Panc1 (cell line): Measurements from ENCODE around the gene SPRYD4. TPM values are rescaled to one million over a fixed set of nuclear protein-coding genes. Genes with fewer than 3 reads are reported as not detected.

ENCODE experiments used
- ATAC-seq: fragments of 200-7000 bp; cut with Tn5 transposase; 2 replicates; pipeline ENCODE4 v1.9.1; 2020; ENCODE audit warnings: mild to moderate bottlenecking, moderate library complexity
- BruUV-seq: library from RNA; stranded (reverse); fragments of 400-500 nt; replicated peaks from 2 replicates; lab custom pipeline; 2021; lab: Mats Ljungman, UMichigan
- CTCF ChIA-PET: fragments of 300-600 bp; sonication (Branson Sonifier 250); formaldehyde crosslinking; loops from one replicate; lab custom pipeline; 2022; ENCODE audit warnings: antibody characterized with exemption; lab: Charles Lee
- POLR2A ChIA-PET: fragments of 300-600 bp; sonication (Branson Sonifier 250); formaldehyde crosslinking; loops from one replicate; lab custom pipeline; 2022; ENCODE audit warnings: antibody characterized with exemption; lab: Charles Lee
- DNase-seq: peaks from one replicate; pipeline ENCODE4 v3.0.0-alpha.2; 2010; ENCODE audit warnings: low read depth, low spot score
- H3K27ac ChIP-seq: 2 replicates; pipeline ENCODE4 v1.5.1; 2011; ENCODE audit warnings: mild to moderate bottlenecking, low read length, inconsistent platforms
- H3K27me3 ChIP-seq: fragments of 200-500 bp; sonication (Bioruptor generic); 2 replicates; pipeline ENCODE4 v1.6.0; 2014; ENCODE audit warnings: low read length, inconsistent platforms; ENCODE audit not compliant: control insufficient read depth, insufficient read depth
- H3K36me3 ChIP-seq: fragments of 200-500 bp; sonication (Bioruptor generic); 2 replicates; pipeline ENCODE4 v1.5.1; 2014; ENCODE audit warnings: inconsistent platforms, mild to moderate bottlenecking, low read length, moderate library complexity; ENCODE audit not compliant: control insufficient read depth, insufficient read depth
- H3K4me1 ChIP-seq: 2 replicates; pipeline ENCODE4 v1.5.1; 2011; ENCODE audit warnings: inconsistent platforms, mild to moderate bottlenecking, low read length, moderate library complexity; ENCODE audit not compliant: control insufficient read depth, insufficient read depth
- H3K4me3 ChIP-seq, 2 experiments: 2 replicates each; pipeline ENCODE4 v1.5.1; 2011 to 2012; ENCODE audit warnings: low read depth in 2 of 2, low read length in 2 of 2, mild to moderate bottlenecking in 2 of 2, inconsistent platforms in 1 of 2, moderate library complexity in 1 of 2
- H3K9me3 ChIP-seq: fragments of 200-500 bp; sonication (Bioruptor generic); 2 replicates; pipeline ENCODE4 v1.5.1; 2014; ENCODE audit warnings: low read depth, mild to moderate bottlenecking, inconsistent platforms, low read length, moderate library complexity; ENCODE audit not compliant: control insufficient read depth, insufficient read depth
- POLR2AphosphoS5 ChIP-seq: IDR thresholded peaks from 2 replicates; pipeline ENCODE4 v1.6.1; 2012; ENCODE audit warnings: mild to moderate bottlenecking, low read depth, low read length, moderate library complexity
- SIN3A ChIP-seq: IDR thresholded peaks from 2 replicates; pipeline ENCODE4 v1.6.1; 2012; ENCODE audit warnings: low read depth, mild to moderate bottlenecking, low read length, moderate library complexity, borderline replicate concordance; ENCODE audit not compliant: insufficient read depth
- TCF7L2 ChIP-seq: IDR thresholded peaks from 2 replicates; pipeline ENCODE4 v1.6.1; 2011; ENCODE audit warnings: mild to moderate bottlenecking, low read depth, low read length, inconsistent platforms
- in situ Hi-C: cut with HindIII; loops from 2 replicates; pipeline ENCODE4 v1.10.0; 2016; ENCODE audit warnings: low sequenced_read_pairs, low pct_unique_long_range_greater_than_20kb
- intact Hi-C: fragments of 100-400 bp; cut with micrococcal nuclease; formaldehyde crosslinking; loops from one replicate; pipeline ENCODE4 v1.10.0; 2022; ENCODE audit not compliant: unreplicated experiment
- total RNA-seq: library from RNA; stranded (reverse); gene quantifications from one replicate; pipeline ENCODE4 v1.2.1, GENCODE V29; 2021; ENCODE audit not compliant: unreplicated experiment
- TF ChIP-seq, protein P1 (sequence below): fragments of 450-650 bp; IDR thresholded peaks from 2 replicates; pipeline ENCODE4 v1.5.1; 2017; ENCODE audit warnings: mild to moderate bottlenecking
- TF ChIP-seq, protein P2 (sequence below), 2 experiments: IDR thresholded peaks; 2 replicates each; pipeline ENCODE4 v1.6.1; 2011 to 2012; ENCODE audit warnings: low read depth in 2 of 2, control low read depth in 1 of 2, low read length in 1 of 2, mild to moderate bottlenecking in 1 of 2, moderate library complexity in 1 of 2; ENCODE audit not compliant: insufficient read depth in 1 of 2

The SPRYD4 gene
- total RNA-seq, 1 experiment from 2014 or later, result 3.7 TPM

DNA sequence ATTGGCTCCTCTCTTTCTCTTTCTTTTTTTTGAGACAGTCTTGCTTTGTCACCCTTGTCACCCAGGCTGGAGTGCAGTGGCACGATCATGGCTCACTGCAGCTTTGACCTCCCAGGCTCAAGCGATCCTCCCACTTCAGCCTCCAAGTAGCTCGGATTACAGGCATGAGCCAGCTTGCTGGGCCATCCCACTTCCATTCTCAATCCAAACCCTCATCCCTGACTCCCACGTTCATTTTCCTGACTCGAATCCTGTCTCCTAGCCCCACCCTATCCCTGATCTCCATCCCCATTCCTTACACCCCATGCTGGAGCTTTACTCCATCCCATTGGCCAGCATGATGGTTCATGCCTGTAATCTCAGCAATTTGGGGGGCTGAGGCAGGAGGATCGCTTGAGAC lies 7.8 kb downstream of the SPRYD4 start:
- Histone ChIP-seq H3K27ac (no peak overlapping the region), H3K36me3 (no peaks in the 10 kb centered on the region), H3K4me1 (no peaks in the 10 kb centered on the region; the same call in 1 of the 2 replicates), H3K4me3 (no peak overlapping the region), H3K9me3 (no peaks in the 10 kb centered on the region), H3K27me3 (no peaks in the 10 kb centered on the region)
- ChIA-PET CTCF (no interaction called here), POLR2A (no interaction called here)
- TF ChIP-seq, protein P1, sequence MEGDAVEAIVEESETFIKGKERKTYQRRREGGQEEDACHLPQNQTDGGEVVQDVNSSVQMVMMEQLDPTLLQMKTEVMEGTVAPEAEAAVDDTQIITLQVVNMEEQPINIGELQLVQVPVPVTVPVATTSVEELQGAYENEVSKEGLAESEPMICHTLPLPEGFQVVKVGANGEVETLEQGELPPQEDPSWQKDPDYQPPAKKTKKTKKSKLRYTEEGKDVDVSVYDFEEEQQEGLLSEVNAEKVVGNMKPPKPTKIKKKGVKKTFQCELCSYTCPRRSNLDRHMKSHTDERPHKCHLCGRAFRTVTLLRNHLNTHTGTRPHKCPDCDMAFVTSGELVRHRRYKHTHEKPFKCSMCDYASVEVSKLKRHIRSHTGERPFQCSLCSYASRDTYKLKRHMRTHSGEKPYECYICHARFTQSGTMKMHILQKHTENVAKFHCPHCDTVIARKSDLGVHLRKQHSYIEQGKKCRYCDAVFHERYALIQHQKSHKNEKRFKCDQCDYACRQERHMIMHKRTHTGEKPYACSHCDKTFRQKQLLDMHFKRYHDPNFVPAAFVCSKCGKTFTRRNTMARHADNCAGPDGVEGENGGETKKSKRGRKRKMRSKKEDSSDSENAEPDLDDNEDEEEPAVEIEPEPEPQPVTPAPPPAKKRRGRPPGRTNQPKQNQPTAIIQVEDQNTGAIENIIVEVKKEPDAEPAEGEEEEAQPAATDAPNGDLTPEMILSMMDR, result no peak
- TF ChIP-seq, protein P2, sequence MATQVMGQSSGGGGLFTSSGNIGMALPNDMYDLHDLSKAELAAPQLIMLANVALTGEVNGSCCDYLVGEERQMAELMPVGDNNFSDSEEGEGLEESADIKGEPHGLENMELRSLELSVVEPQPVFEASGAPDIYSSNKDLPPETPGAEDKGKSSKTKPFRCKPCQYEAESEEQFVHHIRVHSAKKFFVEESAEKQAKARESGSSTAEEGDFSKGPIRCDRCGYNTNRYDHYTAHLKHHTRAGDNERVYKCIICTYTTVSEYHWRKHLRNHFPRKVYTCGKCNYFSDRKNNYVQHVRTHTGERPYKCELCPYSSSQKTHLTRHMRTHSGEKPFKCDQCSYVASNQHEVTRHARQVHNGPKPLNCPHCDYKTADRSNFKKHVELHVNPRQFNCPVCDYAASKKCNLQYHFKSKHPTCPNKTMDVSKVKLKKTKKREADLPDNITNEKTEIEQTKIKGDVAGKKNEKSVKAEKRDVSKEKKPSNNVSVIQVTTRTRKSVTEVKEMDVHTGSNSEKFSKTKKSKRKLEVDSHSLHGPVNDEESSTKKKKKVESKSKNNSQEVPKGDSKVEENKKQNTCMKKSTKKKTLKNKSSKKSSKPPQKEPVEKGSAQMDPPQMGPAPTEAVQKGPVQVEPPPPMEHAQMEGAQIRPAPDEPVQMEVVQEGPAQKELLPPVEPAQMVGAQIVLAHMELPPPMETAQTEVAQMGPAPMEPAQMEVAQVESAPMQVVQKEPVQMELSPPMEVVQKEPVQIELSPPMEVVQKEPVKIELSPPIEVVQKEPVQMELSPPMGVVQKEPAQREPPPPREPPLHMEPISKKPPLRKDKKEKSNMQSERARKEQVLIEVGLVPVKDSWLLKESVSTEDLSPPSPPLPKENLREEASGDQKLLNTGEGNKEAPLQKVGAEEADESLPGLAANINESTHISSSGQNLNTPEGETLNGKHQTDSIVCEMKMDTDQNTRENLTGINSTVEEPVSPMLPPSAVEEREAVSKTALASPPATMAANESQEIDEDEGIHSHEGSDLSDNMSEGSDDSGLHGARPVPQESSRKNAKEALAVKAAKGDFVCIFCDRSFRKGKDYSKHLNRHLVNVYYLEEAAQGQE (IDR thresholded peaks at IDR 0.05; ENCODE audit: insufficient read depth in 1 of 2, low read depth in 2 of 2, low read length in 1 of 2), result no peak
- TF ChIP-seq TCF7L2 (no peak), POLR2AphosphoS5 (no peak), SIN3A (no peak)
- DNase-seq, result no peak
- ATAC-seq, result no peak
- intact Hi-C loops, result no loop called here
- BruUV-seq, result no TSS peak
- in situ Hi-C loops, result no loop called here

DNA sequence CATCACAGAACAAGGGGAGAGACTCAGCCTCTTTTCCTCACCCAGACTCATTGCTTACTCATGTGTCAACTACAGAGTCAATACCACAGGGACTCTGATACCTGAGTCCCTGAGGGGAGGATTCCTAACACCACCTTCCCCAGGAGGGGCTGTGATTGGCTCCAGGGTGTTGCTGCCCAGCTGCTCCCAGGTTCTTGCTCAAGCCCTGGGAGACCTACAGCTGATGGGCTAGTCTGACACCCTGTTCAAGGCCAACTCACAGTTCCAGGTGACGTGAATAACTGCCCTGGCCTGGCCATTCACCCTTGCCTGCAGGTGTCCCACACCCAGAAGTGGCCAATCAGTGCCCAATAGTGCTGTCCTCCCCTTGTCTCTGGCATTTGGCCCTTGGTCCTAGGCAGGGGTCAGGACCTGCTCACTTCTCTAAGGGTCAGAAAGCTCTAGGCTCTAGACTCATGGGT lies 8.6 kb downstream of the SPRYD4 start:
- intact Hi-C loops, result no loop called here
- Histone ChIP-seq H3K36me3 (no peaks in the 10 kb centered on the region), H3K4me1 (no peaks in the 10 kb centered on the region), H3K27ac (no peak overlapping the region), H3K4me3 (no peak overlapping the region), H3K27me3 (no peaks in the 10 kb centered on the region), H3K9me3 (no peaks in the 10 kb centered on the region)
- ChIA-PET POLR2A (no interaction called here), CTCF (no interaction called here)
- ATAC-seq (no peak), DNase-seq (no peak)
- BruUV-seq, result no TSS peak
- TF ChIP-seq POLR2AphosphoS5, result no peak
- TF ChIP-seq, protein P1, result no peak
- in situ Hi-C loops, result no loop called here
